Panc1 (cell line): Measurements from ENCODE around the gene FNDC11. TPM values are rescaled to one million over a fixed set of nuclear protein-coding genes. Genes with fewer than 3 reads are reported as not detected.

Experiments
- ATAC-seq: fragments of 200-7000 bp; cut with Tn5 transposase; 2 replicates; pipeline ENCODE4 v1.9.1; 2020; ENCODE audit warnings: mild to moderate bottlenecking, moderate library complexity
- BruUV-seq: library from RNA; stranded (reverse); fragments of 400-500 nt; replicated peaks from 2 replicates; lab custom pipeline; 2021; lab: Mats Ljungman, UMichigan
- CTCF ChIA-PET: fragments of 300-600 bp; sonication (Branson Sonifier 250); formaldehyde crosslinking; loops from one replicate; lab custom pipeline; 2022; ENCODE audit warnings: antibody characterized with exemption; lab: Charles Lee
- POLR2A ChIA-PET: fragments of 300-600 bp; sonication (Branson Sonifier 250); formaldehyde crosslinking; loops from one replicate; lab custom pipeline; 2022; ENCODE audit warnings: antibody characterized with exemption; lab: Charles Lee
- DNase-seq: peaks from one replicate; pipeline ENCODE4 v3.0.0-alpha.2; 2010; ENCODE audit warnings: low read depth, low spot score
- H3K27ac ChIP-seq: 2 replicates; pipeline ENCODE4 v1.5.1; 2011; ENCODE audit warnings: mild to moderate bottlenecking, low read length, inconsistent platforms
- H3K27me3 ChIP-seq: fragments of 200-500 bp; sonication (Bioruptor generic); 2 replicates; pipeline ENCODE4 v1.6.0; 2014; ENCODE audit warnings: low read length, inconsistent platforms; ENCODE audit not compliant: control insufficient read depth, insufficient read depth
- H3K36me3 ChIP-seq: fragments of 200-500 bp; sonication (Bioruptor generic); 2 replicates; pipeline ENCODE4 v1.5.1; 2014; ENCODE audit warnings: inconsistent platforms, mild to moderate bottlenecking, low read length, moderate library complexity; ENCODE audit not compliant: control insufficient read depth, insufficient read depth
- H3K4me1 ChIP-seq: 2 replicates; pipeline ENCODE4 v1.5.1; 2011; ENCODE audit warnings: inconsistent platforms, mild to moderate bottlenecking, low read length, moderate library complexity; ENCODE audit not compliant: control insufficient read depth, insufficient read depth
- H3K4me3 ChIP-seq, 2 experiments: 2 replicates each; pipeline ENCODE4 v1.5.1; 2011 to 2012; ENCODE audit warnings: low read depth in 2 of 2, low read length in 2 of 2, mild to moderate bottlenecking in 2 of 2, inconsistent platforms in 1 of 2, moderate library complexity in 1 of 2
- H3K9me3 ChIP-seq: fragments of 200-500 bp; sonication (Bioruptor generic); 2 replicates; pipeline ENCODE4 v1.5.1; 2014; ENCODE audit warnings: low read depth, mild to moderate bottlenecking, inconsistent platforms, low read length, moderate library complexity; ENCODE audit not compliant: control insufficient read depth, insufficient read depth
- CTCF ChIP-seq: fragments of 450-650 bp; IDR thresholded peaks from 2 replicates; pipeline ENCODE4 v1.5.1; 2017; ENCODE audit warnings: mild to moderate bottlenecking
- POLR2AphosphoS5 ChIP-seq: IDR thresholded peaks from 2 replicates; pipeline ENCODE4 v1.6.1; 2012; ENCODE audit warnings: mild to moderate bottlenecking, low read depth, low read length, moderate library complexity
- REST ChIP-seq, 2 experiments: IDR thresholded peaks; 2 replicates each; pipeline ENCODE4 v1.6.1; 2011 to 2012; ENCODE audit warnings: low read depth in 2 of 2, control low read depth in 1 of 2, low read length in 1 of 2, mild to moderate bottlenecking in 1 of 2, moderate library complexity in 1 of 2; ENCODE audit not compliant: insufficient read depth in 1 of 2
- SIN3A ChIP-seq: IDR thresholded peaks from 2 replicates; pipeline ENCODE4 v1.6.1; 2012; ENCODE audit warnings: low read depth, mild to moderate bottlenecking, low read length, moderate library complexity, borderline replicate concordance; ENCODE audit not compliant: insufficient read depth
- TCF7L2 ChIP-seq: IDR thresholded peaks from 2 replicates; pipeline ENCODE4 v1.6.1; 2011; ENCODE audit warnings: mild to moderate bottlenecking, low read depth, low read length, inconsistent platforms
- in situ Hi-C: cut with HindIII; loops from 2 replicates; pipeline ENCODE4 v1.10.0; 2016; ENCODE audit warnings: low sequenced_read_pairs, low pct_unique_long_range_greater_than_20kb
- intact Hi-C: fragments of 100-400 bp; cut with micrococcal nuclease; formaldehyde crosslinking; loops from one replicate; pipeline ENCODE4 v1.10.0; 2022; ENCODE audit not compliant: unreplicated experiment
- total RNA-seq: library from RNA; stranded (reverse); gene quantifications from one replicate; pipeline ENCODE4 v1.2.1, GENCODE V29; 2021; ENCODE audit not compliant: unreplicated experiment

The FNDC11 gene
- total RNA-seq, 1 experiment from 2014 or later, result 1.3 TPM

- Histone ChIP-seq H3K36me3 (no peaks in the 10 kb centered on the region), H3K4me1 (peaks cover 17% of the 10 kb centered on the region), H3K4me3 (no peak overlapping the region), H3K9me3 (no peaks in the 10 kb centered on the region), H3K27me3 (no peaks in the 10 kb centered on the region), H3K27ac (no peak overlapping the region)
- in situ Hi-C loops (loop anchor here (10.0 kb wide), 1 partner anchor 55 kb away; no protein-coding TSS in a partner anchor), intact Hi-C loops (no loop called here)
- no peak for DNase-seq
- BruUV-seq, result no TSS peak
- CTCF ChIA-PET, result interaction anchor here (0.6 to 3.1 kb wide), 3 partner anchors 28 to 197 kb away, joined by 3 to 12 read pairs (median 4); partner anchors contain the start of gene LIME1
- no peak for ATAC-seq
- POLR2A ChIA-PET, result no interaction called here
- TF ChIP-seq SIN3A (no peak), CTCF (no peak), REST (IDR thresholded peaks at IDR 0.05; ENCODE audit: insufficient read depth in 1 of 2, low read depth in 2 of 2, low read length in 1 of 2) (no peak), TCF7L2 (no peak), POLR2AphosphoS5 (no peak)
These were observed 14.3 kb upstream of the FNDC11 start for GRCh38 chr20:63539441-63540370.

- Histone ChIP-seq H3K27me3 (no peaks in the 10 kb centered on the region), H3K4me1 (peaks cover 18% of the 10 kb centered on the region), H3K36me3 (no peaks in the 10 kb centered on the region), H3K9me3 (no peaks in the 10 kb centered on the region), H3K27ac (no peak overlapping the region), H3K4me3 (no peak overlapping the region)
- POLR2A ChIA-PET, result no interaction called here
- in situ Hi-C loops (no loop called here), intact Hi-C loops (no loop called here)
- ATAC-seq, result no peak
- BruUV-seq, result no TSS peak
- CTCF ChIA-PET, result no interaction called here
- TF ChIP-seq REST (IDR thresholded peaks at IDR 0.05; ENCODE audit: insufficient read depth in 1 of 2, low read depth in 2 of 2, low read length in 1 of 2) (no peak), CTCF (no peak), SIN3A (no peak), TCF7L2 (no peak), POLR2AphosphoS5 (no peak)
- DNase-seq, result no peak
These were observed 13.4 kb upstream of the FNDC11 start for GRCh38 chr20:63540417-63541186.
